Renal cortical epithelial cell (primary cell): ENCODE results near the gene SCGB2A2. TPM values are rescaled to one million over a fixed set of nuclear protein-coding genes. Genes with fewer than 3 reads are reported as not detected.

ENCODE experiments used
- DNase-seq: peaks from one replicate; pipeline ENCODE4 v3.0.0-alpha.2; 2011; ENCODE audit warnings: low read depth
- total RNA-seq: library from RNA; depleted of rRNA; stranded (reverse); fragments of >200 nt; gene quantifications from 2 replicates; pipeline ENCODE4 v1.2.3, GENCODE V29; 2014

Gene SCGB2A2
- total RNA-seq, 1 donor from 2014 or later, result not detected

DNA sequence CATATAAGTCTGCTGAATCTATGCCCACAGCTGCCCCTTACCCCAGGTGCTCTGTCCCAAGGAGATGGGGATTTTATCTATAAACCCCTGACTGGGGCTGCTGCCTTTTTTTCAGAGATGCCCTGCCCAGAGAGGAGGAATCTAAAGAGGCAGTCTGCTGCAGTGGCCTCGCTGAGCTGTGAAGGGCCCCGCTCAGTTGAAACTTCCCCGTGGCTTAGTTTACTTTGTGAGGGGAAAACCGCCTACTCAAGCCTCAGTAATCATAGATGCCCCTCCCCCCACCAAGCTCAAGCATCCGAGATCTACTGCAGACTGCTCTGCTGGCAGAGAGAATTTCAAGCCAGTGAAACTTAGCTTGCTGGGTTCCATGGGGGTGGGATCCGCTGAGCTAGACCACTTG is 36.3 kb downstream of the SCGB2A2 start:
- no peak for DNase-seq

DNA sequence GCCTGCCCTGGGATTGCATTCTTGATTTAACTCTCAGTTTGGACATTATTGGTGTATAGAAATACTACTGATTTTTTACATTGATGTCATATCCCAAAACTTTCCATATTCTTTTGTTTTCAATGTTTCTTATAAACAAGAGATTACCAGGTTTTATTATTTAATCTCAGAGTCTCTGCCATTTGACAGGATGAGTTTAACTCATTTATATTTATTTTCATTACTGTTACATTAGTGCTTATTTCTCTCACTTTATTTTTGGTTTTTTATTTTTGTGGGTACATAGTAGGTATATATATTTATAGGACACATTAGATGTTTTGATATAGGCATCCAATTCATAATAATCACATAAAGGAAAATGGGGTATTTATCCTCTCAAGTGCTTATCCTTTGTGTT is 38.0 kb downstream of the SCGB2A2 start:
- no peak for DNase-seq

- DNase-seq, result no peak
Observed at GRCh38 chr11:62309991-62310390, 40.0 kb downstream of the SCGB2A2 start.

GRCh38 chr11:62315431-62315830 is 45.5 kb downstream of the SCGB2A2 start:
- no peak for DNase-seq

GRCh38 chr11:62322524-62322923 is 52.6 kb downstream of the SCGB2A2 start:
- DNase-seq, result no peak

Other genes with a start within 250 kb of the SCGB2A2 start
- 10.9 and 13.0 TPM in 2 replicates for gene INCENP, start 146.1 kb upstream of the SCGB2A2 start, total RNA-seq
- gene SCGB1D1, start 79.9 kb upstream of the SCGB2A2 start, total RNA-seq, result not detected in 2 replicates
- not detected in 2 replicates for gene SCGB2A1, start 61.5 kb upstream of the SCGB2A2 start, total RNA-seq
- not detected in 2 replicates for gene SCGB1D2, start 27.9 kb upstream of the SCGB2A2 start, total RNA-seq
- not detected in 2 replicates for gene SCGB1D4, start 28.9 kb downstream of the SCGB2A2 start, total RNA-seq
- 11.6 and 63.3 TPM in 2 replicates for gene ASRGL1, start 67.3 kb downstream of the SCGB2A2 start, total RNA-seq
- gene SCGB1A1, start 148.9 kb downstream of the SCGB2A2 start, total RNA-seq, result not detected in 2 replicates